Measurements from ENCODE around the gene POLR2E.

Gene POLR2E

GRCh38 chr19:1076046-1076386 is 19.2 kb downstream of the POLR2E start:
- no peak for DNase-seq

GRCh38 chr19:1074544-1075283 is 20.5 kb downstream of the POLR2E start:
- DNase-seq = peak; percentile 83

DNA sequence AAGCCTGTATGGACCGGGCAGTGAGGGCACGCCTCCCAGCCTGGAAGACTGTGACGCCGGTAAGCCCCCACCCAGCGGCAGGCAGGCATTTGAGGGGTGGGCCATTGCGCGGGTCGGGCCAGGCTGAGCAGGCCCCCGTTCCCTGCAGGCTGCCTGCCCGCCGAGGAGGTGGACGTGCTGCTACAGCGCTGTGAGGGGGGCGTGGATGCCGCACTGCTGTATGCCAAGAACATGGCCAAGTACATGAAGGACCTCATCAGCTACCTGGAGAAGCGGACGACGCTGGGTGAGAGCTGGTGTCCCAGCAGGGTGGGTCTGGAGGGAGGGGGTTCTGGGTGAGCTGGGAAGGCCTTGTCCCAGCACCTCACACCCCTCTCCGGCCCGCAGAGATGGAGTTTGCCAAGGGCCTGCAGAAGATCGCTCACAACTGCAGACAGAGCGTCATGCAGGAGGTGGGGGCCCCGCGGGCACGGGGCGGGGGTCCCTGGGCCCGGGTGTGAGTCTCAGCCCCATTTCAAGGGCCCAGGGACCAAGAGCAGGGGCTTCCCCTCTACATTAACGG is 21.1 kb downstream of the POLR2E start:
- DNase-seq = no peak

DNA sequence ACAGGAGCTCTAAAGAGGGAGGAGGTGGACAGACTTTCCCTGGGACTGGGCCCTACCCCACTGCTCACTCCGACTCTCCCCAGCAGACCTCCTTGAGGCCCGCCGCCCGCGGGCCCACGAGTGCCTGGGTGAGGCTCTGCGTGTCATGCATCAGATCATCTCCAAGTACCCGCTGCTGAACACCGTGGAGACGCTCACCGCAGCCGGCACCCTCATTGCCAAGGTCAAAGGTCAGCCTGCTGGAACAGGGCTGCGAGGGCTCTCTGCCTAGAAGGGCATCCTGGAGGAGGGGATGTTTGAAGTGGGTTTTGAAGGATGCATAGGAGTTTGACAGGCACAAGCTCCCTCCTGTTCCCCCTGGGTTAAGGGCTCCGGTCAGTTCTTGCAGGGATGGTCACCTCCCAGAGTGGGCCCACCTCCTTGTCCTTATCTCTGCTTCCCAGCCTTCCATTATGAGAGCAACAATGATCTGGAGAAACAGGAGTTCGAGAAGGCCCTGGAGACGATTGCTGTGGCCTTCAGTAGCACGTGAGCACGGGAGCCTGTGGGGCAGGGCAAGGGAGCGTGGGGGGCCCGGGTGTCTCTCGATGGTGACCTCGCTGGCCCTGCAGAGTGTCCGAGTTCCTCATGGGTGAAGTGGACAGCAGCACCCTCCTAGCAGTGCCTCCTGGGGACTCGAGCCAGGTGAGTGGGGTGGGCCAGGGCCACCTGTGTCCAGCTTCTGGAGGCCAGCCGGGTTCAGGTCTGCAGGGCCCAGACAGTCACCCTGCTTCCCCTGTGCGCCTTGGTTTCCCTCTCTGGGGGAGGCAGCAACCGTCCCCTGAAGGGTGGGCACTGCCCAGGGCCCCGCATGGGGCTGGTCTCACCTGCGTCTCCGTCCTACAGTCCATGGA is 21.9 kb downstream of the POLR2E start:
- DNase-seq = no peak

DNA sequence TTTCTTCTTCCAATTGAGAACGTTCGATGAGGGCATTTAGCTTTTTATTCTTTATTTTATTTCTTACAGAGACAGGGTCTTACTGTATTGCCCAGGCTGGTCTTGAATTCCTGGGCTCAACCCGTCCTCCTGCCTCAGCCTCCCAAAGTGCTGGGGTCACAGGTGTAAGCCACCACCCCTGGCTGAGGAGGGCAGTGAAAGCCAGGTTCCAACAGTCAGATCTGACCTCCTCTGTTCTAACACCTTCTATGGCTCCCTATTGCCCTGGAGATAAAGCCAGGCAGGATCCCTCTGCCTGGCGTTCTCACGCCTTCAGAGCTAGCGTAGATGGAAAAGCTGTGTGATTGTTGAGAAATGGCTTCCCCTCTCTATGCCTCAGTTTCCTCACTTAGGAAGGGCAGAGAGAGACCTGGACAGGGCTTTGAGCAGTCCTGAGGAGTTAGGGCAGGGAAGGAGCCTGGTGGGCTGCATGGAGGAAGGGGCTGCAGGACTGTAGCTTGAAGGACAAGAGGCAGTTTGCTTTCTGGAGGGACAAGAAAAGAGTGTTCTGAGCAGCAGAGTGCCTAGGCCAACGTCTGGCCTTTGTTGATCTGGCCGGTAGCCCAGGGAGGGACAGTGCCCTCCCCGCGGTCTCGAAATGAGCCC is 22.7 kb downstream of the POLR2E start:
- DNase-seq = no peak

DNA sequence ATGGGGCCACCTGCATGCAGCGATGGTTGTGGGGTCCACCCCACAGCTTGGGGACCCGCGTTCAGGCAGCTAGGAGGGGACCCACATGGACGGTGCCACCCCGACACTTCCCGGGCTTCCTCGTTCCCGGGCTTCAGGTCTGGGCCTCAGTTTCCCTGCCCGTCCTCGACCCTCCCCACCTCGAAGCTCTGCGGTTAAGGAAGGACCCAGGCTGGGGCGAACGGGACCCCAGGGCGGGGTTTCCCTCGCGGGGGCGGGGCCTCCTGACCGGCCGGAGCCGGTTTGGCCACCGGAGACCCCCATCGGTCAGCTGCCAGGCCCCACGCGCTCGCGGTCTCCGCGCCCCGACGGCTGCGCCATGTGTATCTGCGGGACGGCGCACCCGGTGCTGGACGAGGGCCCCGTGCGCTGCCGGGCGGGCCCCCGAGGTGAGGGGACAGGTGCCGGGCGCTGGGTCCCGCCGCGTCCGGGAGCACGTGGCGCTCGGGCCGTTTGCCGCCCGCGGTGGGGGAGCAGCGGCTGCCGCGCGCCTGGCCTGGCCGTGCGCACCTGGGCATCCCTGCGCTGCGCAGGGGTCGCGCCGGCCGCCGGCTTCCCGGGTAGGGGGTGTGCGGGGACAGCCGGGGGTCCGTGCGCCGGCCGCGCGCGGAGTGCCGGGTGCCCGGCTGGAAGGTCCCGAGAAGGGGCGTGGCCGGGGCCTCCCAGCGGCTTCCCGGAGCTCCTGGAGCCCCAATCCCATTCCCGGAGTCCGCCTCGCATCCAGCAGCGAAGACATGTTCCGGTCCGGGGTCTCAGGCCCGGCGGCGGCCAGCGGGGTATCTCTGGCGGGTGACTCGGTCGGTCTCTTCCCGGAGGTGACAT is 24.0 kb downstream of the POLR2E start:
- no peak for DNase-seq

DNA sequence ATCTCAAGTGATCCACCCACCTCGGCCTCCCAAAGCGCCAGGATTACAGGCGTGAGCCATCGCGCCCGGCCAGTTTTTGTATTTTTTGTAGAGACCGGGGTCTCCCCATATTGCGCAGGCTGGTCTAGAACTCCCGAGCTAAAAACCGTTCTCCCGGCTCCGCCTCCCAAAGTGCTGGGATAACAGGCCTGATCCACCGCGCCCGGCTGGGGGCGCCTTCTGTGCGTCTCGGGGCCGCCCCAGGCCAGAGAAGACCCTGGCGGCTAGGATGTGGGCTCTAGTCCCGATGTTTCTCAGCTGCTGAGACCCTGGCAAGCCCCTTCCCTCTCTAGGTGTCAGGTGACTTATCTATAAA is 24.6 kb downstream of the POLR2E start:
- no peak for DNase-seq

GRCh38 chr19:1069009-1069779 is 26.0 kb downstream of the POLR2E start:
- DNase-seq = peak; percentile 98

GRCh38 chr19:1068009-1069001 is 26.9 kb downstream of the POLR2E start:
- peak; percentile 79 for DNase-seq

- peak; percentile 46 for DNase-seq
Observed at GRCh38 chr19:1067341-1067957, 27.7 kb downstream of the POLR2E start.

GRCh38 chr19:1066748-1067340 is 28.3 kb downstream of the POLR2E start, which contains the start of gene ARHGAP45:
Gene ARHGAP45 (plus strand): TSS chr19:1067167. CDS start chr19:1067406, 239 bp downstream.
- DNase-seq = peak; percentile 82

DNA sequence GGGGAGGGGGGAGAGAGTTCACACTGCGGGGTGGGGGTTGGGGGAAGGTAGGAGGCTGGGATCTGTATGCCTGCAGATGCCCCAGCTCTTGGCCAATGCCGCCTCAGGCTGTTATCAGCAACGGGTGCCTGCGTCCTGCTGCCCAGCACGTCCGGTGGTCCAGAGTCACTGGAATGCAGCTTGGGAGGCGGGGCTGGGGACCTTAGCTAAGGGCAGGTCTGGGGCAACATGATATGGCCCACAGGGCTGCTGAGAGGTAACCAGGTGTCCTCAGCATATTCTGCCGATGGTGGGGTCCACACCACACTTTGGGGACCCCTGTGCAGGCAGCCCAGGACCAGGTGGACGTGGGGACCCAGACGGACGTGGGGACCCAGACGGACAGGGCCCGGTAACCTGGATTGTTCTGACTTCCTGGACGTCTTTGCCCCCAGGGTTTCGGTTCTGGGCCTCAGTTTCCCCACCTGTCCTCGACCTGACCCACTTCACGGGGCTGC is 28.9 kb downstream of the POLR2E start:
- DNase-seq = no peak

DNA sequence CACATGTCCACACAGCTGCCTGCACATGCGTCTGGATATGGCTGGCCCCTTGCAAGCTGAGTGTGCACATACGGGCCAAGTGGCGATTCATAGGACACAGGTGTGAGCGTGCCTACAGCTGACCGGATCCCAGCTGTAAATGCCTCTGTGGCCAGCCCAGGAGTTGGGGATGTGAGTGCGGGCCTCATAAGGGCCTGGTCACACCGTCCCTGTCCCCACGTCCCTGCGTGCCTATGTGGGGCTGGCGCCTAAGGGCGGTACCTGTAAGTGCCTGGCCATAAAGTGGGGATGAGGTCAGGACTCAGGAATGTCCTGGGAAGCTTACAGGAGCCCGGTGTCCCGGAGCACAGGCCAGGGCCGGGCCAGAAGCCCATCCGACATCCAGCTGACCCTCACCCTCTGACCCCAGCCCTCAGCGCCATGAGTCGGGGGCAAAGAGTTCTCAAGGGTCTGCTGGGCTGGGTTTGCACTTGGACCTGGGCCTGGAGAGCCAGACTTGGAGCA is 29.5 kb downstream of the POLR2E start:
- DNase-seq = no peak

DNA sequence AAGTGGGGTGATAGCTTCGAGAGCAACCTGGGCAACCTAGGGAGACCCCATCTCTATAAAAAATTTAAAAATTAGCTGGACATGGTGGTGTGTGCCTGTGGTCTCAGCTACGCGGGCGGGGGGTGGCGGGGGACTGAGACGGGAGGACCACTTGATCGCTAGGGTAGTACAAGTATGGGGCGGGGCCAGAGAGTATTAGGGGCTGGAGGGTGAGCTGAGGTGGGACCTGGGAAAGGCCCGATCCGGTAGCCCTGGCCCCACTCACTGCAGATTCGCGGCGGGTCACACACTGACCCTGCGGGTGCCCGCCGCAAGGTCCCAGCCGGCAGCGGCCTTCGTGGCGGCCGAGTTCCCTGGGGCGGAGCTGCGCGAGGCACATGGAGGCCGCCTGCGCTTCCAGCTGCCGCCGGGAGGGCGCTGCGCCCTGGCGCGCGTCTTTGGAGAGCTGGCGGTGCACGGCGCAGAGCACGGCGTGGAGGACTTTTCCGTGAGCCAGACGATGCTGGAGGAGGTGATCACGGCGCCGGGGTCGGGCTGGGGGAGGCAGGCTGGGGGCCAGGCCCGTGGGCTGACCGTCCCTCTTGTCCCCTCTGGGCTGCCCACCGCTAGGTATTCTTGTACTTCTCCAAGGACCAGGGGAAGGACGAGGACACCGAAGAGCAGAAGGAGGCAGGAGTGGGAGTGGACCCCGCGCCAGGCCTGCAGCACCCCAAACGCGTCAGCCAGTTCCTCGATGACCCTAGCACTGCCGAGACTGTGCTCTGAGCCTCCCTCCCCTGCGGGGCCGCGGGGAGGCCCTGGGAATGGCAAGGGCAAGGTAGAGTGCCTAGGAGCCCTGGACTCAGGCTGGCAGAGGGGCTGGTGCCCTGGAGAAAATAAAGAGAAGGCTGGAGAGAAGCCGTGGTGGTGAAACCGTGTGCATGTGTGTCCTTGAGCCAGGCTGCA is 30.2 kb downstream of the POLR2E start:
- peak; percentile 64 for DNase-seq

DNA sequence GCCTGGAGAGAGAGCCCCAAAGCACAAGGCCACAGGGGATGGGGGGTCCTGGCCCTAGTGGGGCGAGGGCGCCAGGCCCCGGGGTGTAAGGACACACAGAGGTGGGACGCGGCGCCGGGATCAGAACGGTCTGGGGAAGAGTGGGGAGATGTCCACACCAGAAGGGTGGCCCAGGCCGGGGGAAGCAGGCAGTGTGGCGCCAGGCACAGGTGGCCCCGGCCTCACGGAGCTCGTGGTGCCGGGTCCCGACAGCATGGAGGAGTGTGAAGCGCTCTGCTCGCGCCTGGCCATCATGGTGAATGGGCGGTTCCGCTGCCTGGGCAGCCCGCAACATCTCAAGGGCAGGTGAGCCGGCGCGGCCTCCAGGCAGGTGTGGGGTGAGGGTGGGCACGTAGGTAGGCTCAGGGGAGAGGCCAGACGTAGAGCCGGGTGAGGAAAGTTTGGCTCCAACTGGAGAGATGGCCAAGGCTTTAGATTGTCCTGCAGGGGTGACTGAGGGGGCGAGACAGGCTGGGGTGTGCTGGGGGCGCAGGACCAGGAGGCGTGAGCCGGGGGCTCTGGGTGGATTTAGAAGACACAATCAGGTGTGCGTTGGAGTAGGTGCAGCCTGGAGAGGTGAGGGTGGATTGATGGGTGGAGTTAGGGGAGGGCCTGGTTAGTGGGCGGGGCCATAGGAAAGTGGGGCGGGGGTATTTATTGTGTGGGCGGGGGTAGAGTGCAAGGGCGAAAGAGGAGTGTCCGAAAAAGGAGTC is 31.1 kb downstream of the POLR2E start:
- DNase-seq = no peak

DNA sequence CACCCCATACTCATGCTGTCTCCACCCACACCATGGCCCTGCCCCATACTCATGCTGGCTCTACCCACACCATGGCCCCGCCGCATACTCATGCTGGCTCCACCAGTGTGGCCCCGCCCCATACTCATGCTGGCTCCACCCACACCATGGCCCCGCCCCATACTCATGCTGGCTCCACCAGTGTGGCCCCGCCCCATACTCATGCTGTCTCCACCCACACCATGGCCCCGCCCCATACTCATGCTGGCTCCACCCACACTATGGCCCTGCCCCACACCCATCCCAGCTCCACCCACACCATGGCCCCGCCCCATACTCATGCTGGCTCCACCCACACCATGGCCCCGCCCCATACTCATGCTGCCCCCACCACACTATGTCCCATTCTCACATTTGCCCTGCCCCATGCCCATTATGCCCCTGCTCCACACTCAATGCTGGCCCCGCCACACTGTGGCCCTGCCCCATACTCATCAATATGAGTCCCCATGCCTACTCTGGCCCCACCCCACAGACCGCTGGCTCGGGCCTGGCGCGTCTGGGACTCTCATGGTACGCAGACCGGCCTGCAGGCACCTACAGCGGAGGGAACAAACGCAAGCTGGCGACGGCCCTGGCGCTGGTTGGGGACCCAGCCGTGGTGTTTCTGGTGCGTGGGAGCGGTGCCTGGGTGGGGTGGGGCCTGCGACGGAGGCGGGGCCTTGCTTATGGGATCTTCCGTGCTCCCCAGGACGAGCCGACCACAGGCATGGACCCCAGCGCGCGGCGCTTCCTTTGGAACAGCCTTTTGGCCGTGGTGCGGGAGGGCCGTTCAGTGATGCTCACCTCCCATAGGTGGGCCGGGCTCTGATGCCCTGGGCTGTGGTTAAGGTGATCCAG is 31.9 kb downstream of the POLR2E start:
- peak; percentile 72 for DNase-seq

All from MV-4-11 (cell line).